HepG2 (cell line): ENCODE data around the gene TH. TPM values are rescaled to one million over a fixed set of nuclear protein-coding genes. Genes with fewer than 3 reads are reported as not detected.

Source experiments
- NFYB ChIP-seq: sonication (generic); formaldehyde crosslinking; IDR thresholded peaks from 2 replicates; pipeline ENCODE4 v1.4.0; 2020; ENCODE audit warnings: missing genetic modification reagents
- ZBTB38 ChIP-seq: sonication (generic); formaldehyde crosslinking; IDR thresholded peaks from 2 replicates; pipeline ENCODE4 v1.5.1; 2020; ENCODE audit warnings: mild to moderate bottlenecking, missing genetic modification reagents
- ZFAT ChIP-seq: sonication (generic); formaldehyde crosslinking; conservative IDR thresholded peaks from 2 replicates; pipeline ENCODE4 v1.8.1; 2023; ENCODE audit warnings: missing genetic modification reagents, inconsistent platforms
- ZMYM2 ChIP-seq: sonication (generic); formaldehyde crosslinking; IDR thresholded peaks from 2 replicates; pipeline ENCODE4 v1.8.0; 2022; ENCODE audit warnings: mild to moderate bottlenecking, missing genetic modification reagents
- ZNF577 ChIP-seq: sonication (generic); formaldehyde crosslinking; IDR thresholded peaks from 2 replicates; pipeline ENCODE4 v1.4.0; 2020; ENCODE audit warnings: mild to moderate bottlenecking, low read depth, missing genetic modification reagents, borderline replicate concordance
- ZNF7 ChIP-seq: IDR thresholded peaks from 2 replicates; pipeline ENCODE4 v1.6.1; 2016; ENCODE audit warnings: missing biosample characterization, missing genetic modification reagents
- polyA plus RNA-seq, 8 experiments: library from polyadenylated mRNA; depleted of rRNA in 3 of 8; stranded (reverse) in 7 of 8; unstranded in 1 of 8; fragments of >200 nt; fragmentation: Illumina TruSeq in 4 of 8; extraction: Trizol in 4 of 8; gene quantifications; 2 replicates each; pipeline versions ENCODE4 v1.2.1 to v1.2.3, GENCODE V29; 2011 to 2016; ENCODE audit warnings: low read depth in 4 of 8, missing spikeins in 1 of 8, mixed read lengths in 1 of 8; ENCODE audit not compliant: insufficient read depth in 1 of 8
- total RNA-seq, 5 experiments: library from RNA; depleted of rRNA; stranded (reverse); fragments of >200 nt; fragmentation: Illumina TruSeq; extraction: Trizol; gene quantifications; 2 replicates each; pipeline ENCODE4 v1.2.3, GENCODE V29; 2016; ENCODE audit warnings: low read depth in 1 of 5
- TF ChIP-seq, protein P1 (sequence below), 2 experiments: sonication (generic) in 1 of 2; formaldehyde crosslinking in 1 of 2; IDR thresholded peaks; 2 replicates each; pipeline versions ENCODE4 v1.4.0 to v1.6.1; 2016 to 2020; ENCODE audit warnings: borderline replicate concordance in 1 of 2, low read depth in 1 of 2, mild to moderate bottlenecking in 1 of 2, missing genetic modification reagents in 1 of 2
- TF ChIP-seq, protein P2 (sequence below): sonication (generic); formaldehyde crosslinking; IDR thresholded peaks from 2 replicates; pipeline ENCODE4 v1.4.0; 2020; ENCODE audit warnings: missing genetic modification reagents
- TF ChIP-seq, protein P3 (sequence below): sonication (generic); formaldehyde crosslinking; conservative IDR thresholded peaks from 2 replicates; pipeline ENCODE4 v1.4.0; 2020; ENCODE audit warnings: missing genetic modification reagents
- TF ChIP-seq, protein P4 (sequence below): IDR thresholded peaks from 2 replicates; pipeline ENCODE4 v1.6.1; 2016; ENCODE audit warnings: low read depth
- TF ChIP-seq, protein P5 (sequence below): sonication (generic); formaldehyde crosslinking; IDR thresholded peaks from 2 replicates; pipeline ENCODE4 v1.5.0; 2020; ENCODE audit warnings: mild to moderate bottlenecking, missing genetic modification reagents, moderate library complexity
- TF ChIP-seq, protein P6 (sequence below): sonication (generic); formaldehyde crosslinking; IDR thresholded peaks from 2 replicates; pipeline ENCODE4 v1.9.0; 2021; ENCODE audit warnings: missing genetic modification reagents, borderline replicate concordance

Gene TH
- total and polyA plus RNA-seq, 2 of the 13 experiments (the other 11 are each of a cell fraction or from before 2014, with no cell fraction given), result 0.36 TPM; not detected in 1

DNA sequence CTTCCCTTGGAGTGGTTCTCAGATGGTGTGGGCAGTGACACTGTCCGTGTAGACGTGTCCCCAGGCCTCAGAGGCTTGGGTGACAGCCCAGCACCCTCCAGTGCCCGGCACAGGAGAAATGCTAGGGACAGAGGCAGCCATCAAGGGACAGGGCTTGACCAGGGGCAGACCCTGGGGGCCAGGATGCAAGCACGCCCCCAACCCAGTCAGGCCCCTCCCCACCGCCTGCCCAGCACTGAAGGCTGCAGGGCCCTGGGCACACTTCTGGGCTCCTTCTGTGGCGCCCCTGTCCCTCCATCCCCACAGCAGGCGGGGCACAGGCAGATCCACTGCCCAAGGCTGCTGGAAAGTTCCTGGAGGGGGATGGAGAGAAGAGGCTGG lies 43.5 kb downstream of the TH start (continued):
- TF ChIP-seq, protein P1, sequence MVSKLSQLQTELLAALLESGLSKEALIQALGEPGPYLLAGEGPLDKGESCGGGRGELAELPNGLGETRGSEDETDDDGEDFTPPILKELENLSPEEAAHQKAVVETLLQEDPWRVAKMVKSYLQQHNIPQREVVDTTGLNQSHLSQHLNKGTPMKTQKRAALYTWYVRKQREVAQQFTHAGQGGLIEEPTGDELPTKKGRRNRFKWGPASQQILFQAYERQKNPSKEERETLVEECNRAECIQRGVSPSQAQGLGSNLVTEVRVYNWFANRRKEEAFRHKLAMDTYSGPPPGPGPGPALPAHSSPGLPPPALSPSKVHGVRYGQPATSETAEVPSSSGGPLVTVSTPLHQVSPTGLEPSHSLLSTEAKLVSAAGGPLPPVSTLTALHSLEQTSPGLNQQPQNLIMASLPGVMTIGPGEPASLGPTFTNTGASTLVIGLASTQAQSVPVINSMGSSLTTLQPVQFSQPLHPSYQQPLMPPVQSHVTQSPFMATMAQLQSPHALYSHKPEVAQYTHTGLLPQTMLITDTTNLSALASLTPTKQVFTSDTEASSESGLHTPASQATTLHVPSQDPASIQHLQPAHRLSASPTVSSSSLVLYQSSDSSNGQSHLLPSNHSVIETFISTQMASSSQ (IDR thresholded peaks at IDR 0.05; ENCODE audit: low read depth), result no peak
- TF ChIP-seq, protein P1 (CRISPR knock-in tag; IDR thresholded peaks at IDR 0.05; ENCODE audit: borderline replicate concordance), result no peak
- TF ChIP-seq, protein P2, sequence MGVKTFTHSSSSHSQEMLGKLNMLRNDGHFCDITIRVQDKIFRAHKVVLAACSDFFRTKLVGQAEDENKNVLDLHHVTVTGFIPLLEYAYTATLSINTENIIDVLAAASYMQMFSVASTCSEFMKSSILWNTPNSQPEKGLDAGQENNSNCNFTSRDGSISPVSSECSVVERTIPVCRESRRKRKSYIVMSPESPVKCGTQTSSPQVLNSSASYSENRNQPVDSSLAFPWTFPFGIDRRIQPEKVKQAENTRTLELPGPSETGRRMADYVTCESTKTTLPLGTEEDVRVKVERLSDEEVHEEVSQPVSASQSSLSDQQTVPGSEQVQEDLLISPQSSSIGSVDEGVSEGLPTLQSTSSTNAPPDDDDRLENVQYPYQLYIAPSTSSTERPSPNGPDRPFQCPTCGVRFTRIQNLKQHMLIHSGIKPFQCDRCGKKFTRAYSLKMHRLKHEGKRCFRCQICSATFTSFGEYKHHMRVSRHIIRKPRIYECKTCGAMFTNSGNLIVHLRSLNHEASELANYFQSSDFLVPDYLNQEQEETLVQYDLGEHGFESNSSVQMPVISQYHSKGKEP (CRISPR knock-in tag), result no peak
- 0 out of 2 replicates have a peak, but pooled peaks have one; percentile 22 for TF ChIP-seq ZBTB38 (CRISPR knock-in tag)
- TF ChIP-seq, protein P3, sequence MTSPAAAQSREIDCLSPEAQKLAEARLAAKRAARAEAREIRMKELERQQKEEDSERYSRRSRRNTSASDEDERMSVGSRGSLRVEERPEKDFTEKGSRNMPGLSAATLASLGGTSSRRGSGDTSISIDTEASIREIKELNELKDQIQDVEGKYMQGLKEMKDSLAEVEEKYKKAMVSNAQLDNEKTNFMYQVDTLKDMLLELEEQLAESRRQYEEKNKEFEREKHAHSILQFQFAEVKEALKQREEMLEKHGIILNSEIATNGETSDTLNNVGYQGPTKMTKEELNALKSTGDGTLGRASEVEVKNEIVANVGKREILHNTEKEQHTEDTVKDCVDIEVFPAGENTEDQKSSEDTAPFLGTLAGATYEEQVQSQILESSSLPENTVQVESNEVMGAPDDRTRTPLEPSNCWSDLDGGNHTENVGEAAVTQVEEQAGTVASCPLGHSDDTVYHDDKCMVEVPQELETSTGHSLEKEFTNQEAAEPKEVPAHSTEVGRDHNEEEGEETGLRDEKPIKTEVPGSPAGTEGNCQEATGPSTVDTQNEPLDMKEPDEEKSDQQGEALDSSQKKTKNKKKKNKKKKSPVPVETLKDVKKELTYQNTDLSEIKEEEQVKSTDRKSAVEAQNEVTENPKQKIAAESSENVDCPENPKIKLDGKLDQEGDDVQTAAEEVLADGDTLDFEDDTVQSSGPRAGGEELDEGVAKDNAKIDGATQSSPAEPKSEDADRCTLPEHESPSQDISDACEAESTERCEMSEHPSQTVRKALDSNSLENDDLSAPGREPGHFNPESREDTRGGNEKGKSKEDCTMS, result no peak
- TF ChIP-seq, protein P4, sequence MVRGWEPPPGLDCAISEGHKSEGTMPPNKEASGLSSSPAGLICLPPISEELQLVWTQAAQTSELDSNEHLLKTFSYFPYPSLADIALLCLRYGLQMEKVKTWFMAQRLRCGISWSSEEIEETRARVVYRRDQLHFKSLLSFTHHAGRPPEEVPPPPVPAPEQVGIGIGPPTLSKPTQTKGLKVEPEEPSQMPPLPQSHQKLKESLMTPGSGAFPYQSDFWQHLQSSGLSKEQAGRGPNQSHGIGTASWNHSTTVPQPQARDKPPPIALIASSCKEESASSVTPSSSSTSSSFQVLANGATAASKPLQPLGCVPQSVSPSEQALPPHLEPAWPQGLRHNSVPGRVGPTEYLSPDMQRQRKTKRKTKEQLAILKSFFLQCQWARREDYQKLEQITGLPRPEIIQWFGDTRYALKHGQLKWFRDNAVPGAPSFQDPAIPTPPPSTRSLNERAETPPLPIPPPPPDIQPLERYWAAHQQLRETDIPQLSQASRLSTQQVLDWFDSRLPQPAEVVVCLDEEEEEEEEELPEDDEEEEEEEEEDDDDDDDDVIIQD, result no peak
- no peak for TF ChIP-seq ZNF577 (CRISPR knock-in tag)
- TF ChIP-seq ZMYM2 (CRISPR knock-in tag), result no peak
- no peak for TF ChIP-seq ZFAT
- no peak for TF ChIP-seq ZNF7 (CRISPR knock-in tag)
- TF ChIP-seq, protein P5, sequence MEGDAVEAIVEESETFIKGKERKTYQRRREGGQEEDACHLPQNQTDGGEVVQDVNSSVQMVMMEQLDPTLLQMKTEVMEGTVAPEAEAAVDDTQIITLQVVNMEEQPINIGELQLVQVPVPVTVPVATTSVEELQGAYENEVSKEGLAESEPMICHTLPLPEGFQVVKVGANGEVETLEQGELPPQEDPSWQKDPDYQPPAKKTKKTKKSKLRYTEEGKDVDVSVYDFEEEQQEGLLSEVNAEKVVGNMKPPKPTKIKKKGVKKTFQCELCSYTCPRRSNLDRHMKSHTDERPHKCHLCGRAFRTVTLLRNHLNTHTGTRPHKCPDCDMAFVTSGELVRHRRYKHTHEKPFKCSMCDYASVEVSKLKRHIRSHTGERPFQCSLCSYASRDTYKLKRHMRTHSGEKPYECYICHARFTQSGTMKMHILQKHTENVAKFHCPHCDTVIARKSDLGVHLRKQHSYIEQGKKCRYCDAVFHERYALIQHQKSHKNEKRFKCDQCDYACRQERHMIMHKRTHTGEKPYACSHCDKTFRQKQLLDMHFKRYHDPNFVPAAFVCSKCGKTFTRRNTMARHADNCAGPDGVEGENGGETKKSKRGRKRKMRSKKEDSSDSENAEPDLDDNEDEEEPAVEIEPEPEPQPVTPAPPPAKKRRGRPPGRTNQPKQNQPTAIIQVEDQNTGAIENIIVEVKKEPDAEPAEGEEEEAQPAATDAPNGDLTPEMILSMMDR (CRISPR knock-in tag), result peak; percentile 39; the same call in 1 of the 2 replicates
- TF ChIP-seq NFYB, result no peak
- TF ChIP-seq, protein P6, sequence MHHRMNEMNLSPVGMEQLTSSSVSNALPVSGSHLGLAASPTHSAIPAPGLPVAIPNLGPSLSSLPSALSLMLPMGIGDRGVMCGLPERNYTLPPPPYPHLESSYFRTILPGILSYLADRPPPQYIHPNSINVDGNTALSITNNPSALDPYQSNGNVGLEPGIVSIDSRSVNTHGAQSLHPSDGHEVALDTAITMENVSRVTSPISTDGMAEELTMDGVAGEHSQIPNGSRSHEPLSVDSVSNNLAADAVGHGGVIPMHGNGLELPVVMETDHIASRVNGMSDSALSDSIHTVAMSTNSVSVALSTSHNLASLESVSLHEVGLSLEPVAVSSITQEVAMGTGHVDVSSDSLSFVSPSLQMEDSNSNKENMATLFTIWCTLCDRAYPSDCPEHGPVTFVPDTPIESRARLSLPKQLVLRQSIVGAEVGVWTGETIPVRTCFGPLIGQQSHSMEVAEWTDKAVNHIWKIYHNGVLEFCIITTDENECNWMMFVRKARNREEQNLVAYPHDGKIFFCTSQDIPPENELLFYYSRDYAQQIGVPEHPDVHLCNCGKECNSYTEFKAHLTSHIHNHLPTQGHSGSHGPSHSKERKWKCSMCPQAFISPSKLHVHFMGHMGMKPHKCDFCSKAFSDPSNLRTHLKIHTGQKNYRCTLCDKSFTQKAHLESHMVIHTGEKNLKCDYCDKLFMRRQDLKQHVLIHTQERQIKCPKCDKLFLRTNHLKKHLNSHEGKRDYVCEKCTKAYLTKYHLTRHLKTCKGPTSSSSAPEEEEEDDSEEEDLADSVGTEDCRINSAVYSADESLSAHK (CRISPR knock-in tag), result 0 out of 2 replicates have a peak, but pooled peaks have one; percentile 6
